Activated naive CD4-positive, alpha-beta T cell treated with anti-CD3 and anti-CD28 coated beads, Interleukin-2, amount 10 ng/mL, durations not matched to agents 7 days and 5 days (primary cell): ENCODE measurements around the gene NRF1.

Source experiments
- CTCF ChIA-PET: fragments of 350-600 bp; sonication (Branson Sonifier 250); formaldehyde crosslinking; loops from one replicate; lab custom pipeline; 2021; ENCODE audit warnings: antibody characterized with exemption; lab: Charles Lee
- DNase-seq: peaks from one replicate; pipeline ENCODE4 v3.0.0-alpha.2; 2020
- H3K27ac Mint-ChIP-seq: one replicate; pipeline ENCODE4 v1.8.0; 2021; ENCODE audit warnings: mild to moderate bottlenecking, moderate library complexity, mixed read lengths
- H3K27me3 Mint-ChIP-seq: one replicate; pipeline ENCODE4 v1.8.0; 2021; ENCODE audit warnings: mild to moderate bottlenecking, mixed read lengths
- H3K36me3 Mint-ChIP-seq: one replicate; pipeline ENCODE4 v1.8.0; 2021; ENCODE audit warnings: mixed read lengths
- H3K4me1 Mint-ChIP-seq: one replicate; pipeline ENCODE4 v1.8.0; 2021; ENCODE audit warnings: mixed read lengths
- H3K4me3 Mint-ChIP-seq: one replicate; pipeline ENCODE4 v1.8.0; 2021; ENCODE audit warnings: mild to moderate bottlenecking, moderate library complexity, mixed read lengths
- H3K9me3 Mint-ChIP-seq: one replicate; pipeline ENCODE4 v1.8.0; 2021; ENCODE audit warnings: mixed read lengths

The NRF1 gene

DNA sequence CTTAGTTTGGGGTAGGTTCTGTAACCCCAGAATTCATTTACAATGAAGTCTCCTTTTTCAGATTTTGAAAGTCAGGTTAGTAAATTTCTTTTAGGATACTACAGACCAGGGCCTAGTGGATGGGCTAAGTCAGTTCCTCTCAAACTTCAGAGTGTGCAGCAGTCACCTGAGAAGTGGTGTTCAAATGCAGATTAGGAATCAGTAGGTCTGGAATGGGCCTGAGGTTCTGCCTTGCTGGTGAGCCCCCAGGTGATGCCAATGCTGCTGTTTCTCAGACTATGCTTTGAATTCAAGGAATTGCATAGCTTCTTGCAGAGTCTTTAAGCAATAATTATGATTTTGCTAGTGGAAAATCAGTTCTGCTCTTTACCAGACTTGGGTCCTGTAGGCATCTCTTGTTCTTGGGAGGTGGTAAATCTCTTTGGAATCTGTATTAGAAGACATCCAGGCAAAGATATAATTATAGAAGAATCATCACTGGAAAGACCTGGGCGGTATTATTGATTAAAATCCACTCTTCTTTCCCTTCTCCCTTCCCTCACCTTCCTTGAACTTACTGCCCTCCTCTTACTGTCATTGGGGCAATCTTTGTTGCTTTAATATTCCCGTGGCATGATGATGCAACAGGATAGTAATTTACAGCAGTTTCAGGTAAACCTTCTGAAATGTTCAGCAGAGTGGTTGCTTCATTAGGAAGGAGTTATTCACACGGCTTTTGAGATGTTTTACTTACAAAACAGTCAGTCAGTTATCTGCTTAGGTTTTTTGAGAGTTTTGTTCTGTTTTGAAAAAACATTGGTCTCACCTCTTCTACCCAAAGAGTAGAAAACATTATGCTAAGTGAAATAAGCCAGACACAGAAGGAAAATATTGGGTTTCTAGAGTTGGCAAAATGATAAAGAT is 87.2 kb downstream of the NRF1 start:
- no peak for DNase-seq
- Mint-ChIP-seq H3K27ac (no peak overlapping the region), H3K27me3 (no peaks in the 10 kb centered on the region), H3K4me3 (no peak overlapping the region), H3K9me3 (no peaks in the 10 kb centered on the region), H3K4me1 (peaks cover 3% of the 10 kb centered on the region), H3K36me3 (peaks cover 13% of the 10 kb centered on the region)
- CTCF ChIA-PET: no interaction called here

DNA sequence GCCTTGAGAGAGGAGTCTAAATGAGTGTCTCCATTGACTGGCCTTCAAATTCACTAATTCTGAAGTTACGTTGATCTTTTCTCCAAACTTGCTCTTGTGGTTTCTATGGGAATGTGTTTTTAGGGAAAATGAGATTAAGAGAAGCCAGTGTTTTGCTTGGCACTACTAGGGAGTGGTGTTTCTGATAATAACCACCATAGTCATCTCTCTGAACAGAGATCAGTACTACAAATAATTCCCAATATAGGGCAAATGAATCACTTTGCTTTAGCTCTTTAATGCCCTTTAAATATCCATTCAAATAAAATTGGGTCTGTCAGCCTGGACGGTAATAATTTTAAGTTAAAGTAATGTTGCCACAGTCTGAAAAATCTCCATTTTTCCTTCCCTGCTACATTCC is 90.8 kb downstream of the NRF1 start:
- Mint-ChIP-seq H3K36me3 (peaks cover 16% of the 10 kb centered on the region), H3K4me3 (no peak overlapping the region), H3K27me3 (no peaks in the 10 kb centered on the region), H3K4me1 (peaks cover 6% of the 10 kb centered on the region), H3K27ac (no peak overlapping the region), H3K9me3 (no peaks in the 10 kb centered on the region)
- CTCF ChIA-PET: no interaction called here
- DNase-seq: no peak

GRCh38 chr7:129702761-129703338 is 91.3 kb downstream of the NRF1 start:
- no peaks in the 10 kb centered on the region for H3K9me3 Mint-ChIP-seq
- CTCF ChIA-PET: no interaction called here
- no peak overlapping the region for H3K4me3 Mint-ChIP-seq
- peaks cover 16% of the 10 kb centered on the region for H3K36me3 Mint-ChIP-seq
- H3K27ac Mint-ChIP-seq: no peak overlapping the region
- H3K4me1 Mint-ChIP-seq: peaks cover 12% of the 10 kb centered on the region
- DNase-seq: no peak
- H3K27me3 Mint-ChIP-seq: no peaks in the 10 kb centered on the region

DNA sequence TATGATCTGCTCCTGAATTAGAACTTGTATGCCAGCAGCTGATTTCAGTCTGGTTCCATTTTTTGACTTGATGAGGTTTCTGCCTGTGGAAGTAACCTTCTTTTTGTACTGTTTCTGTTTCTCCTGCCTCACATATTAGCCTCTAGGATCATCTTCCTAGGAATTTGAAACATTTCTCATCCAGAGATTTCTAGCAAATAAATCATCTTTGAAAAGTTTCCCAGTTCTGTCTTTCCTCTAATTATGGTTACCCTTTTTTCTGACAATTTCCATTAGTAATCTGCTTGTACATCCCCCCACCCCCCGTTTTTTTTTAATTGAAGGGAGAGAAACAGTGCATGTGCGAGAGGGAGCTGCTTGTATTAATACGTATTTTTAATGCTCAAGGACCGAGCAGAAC is 92.2 kb downstream of the NRF1 start:
- H3K4me1 Mint-ChIP-seq: peaks cover 21% of the 10 kb centered on the region

DNA sequence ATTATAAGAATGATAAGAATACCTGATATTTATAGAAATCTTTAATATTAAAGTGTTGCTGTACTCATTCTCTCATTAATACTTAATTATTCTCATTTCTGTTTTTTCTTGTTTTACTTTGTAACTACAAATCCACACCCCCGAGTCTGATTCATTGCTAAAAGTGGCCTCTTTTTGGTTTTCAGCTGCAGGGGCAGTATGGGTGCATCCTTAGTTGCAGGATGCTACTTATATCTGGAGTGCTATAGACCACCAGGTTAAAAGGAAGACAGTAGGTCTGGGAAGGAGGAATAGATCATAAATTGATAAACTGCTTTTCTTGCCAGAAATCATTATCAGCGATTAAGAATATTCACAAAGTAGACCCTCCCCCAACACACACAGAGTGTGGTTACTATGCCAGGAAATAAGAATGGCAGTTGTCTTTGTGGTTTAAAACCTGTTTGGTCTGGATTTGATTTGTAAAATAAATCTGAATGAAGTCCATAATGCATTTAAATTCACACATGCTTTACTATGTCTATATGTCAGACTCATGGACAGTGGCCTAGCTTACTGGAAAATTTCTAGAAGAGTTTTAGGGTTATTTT is 96.5 kb downstream of the NRF1 start:
- peaks cover 19% of the 10 kb centered on the region for H3K4me1 Mint-ChIP-seq
- H3K4me3 Mint-ChIP-seq: no peak overlapping the region
- H3K27me3 Mint-ChIP-seq: no peaks in the 10 kb centered on the region
- no peak overlapping the region for H3K27ac Mint-ChIP-seq
- peaks cover 38% of the 10 kb centered on the region for H3K36me3 Mint-ChIP-seq
- CTCF ChIA-PET: no interaction called here
- H3K9me3 Mint-ChIP-seq: no peaks in the 10 kb centered on the region
- DNase-seq: no peak

More for the DNA sequence above, 92.2 kb downstream of the NRF1 start:
- Mint-ChIP-seq H3K27ac (no peak overlapping the region), H3K36me3 (peaks cover 19% of the 10 kb centered on the region), H3K27me3 (no peaks in the 10 kb centered on the region), H3K9me3 (no peaks in the 10 kb centered on the region), H3K4me3 (no peak overlapping the region)
- no peak for DNase-seq
- CTCF ChIA-PET: no interaction called here

- H3K36me3 Mint-ChIP-seq: peaks cover 49% of the 10 kb centered on the region
- H3K4me1 Mint-ChIP-seq: peaks cover 3% of the 10 kb centered on the region
- no peak for DNase-seq
- CTCF ChIA-PET: interaction anchor here (0.7 to 1.2 kb wide), 2 partner anchors 9 to 35 kb away, joined by 3 read pairs; no protein-coding TSS in a partner anchor
- no peak overlapping the region for H3K4me3 Mint-ChIP-seq
- no peaks in the 10 kb centered on the region for H3K27me3 Mint-ChIP-seq
- H3K9me3 Mint-ChIP-seq: no peaks in the 10 kb centered on the region
- no peak overlapping the region for H3K27ac Mint-ChIP-seq
Observed at GRCh38 chr7:129713544-129713943, 102.0 kb downstream of the NRF1 start.

DNA sequence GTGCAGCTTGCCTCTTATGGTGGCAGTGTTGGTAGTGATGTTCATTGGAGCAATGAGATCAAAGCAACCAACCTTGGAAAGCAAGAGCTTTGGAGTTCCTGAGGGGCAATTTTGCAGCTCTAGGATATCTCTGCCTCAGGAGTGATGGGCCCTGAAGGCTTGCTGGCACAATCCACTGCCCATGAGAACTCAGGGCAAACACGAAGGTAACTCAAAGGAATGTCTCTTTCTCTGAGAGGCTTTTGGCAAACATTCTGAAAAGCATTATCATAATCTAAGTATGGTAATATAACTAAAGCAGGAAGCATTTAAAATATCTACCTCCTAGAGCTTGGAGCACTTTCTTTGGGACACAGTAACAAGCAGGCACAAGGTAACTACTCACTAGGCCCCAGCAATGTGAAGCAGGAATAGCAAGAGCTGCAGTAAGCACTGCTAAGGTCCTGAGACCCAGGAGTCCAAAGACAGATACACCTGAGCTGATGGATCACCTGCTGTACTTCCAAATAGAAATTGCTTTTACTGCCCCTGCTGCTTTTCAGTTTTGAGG is 103.1 kb downstream of the NRF1 start:
- no peak overlapping the region for H3K27ac Mint-ChIP-seq
- DNase-seq: no peak
- H3K4me3 Mint-ChIP-seq: no peak overlapping the region

GRCh38 chr7:129719980-129720732 is 108.6 kb downstream of the NRF1 start:
- peaks cover 6% of the 10 kb centered on the region for H3K4me1 Mint-ChIP-seq
- no peaks in the 10 kb centered on the region for H3K27me3 Mint-ChIP-seq
- H3K27ac Mint-ChIP-seq: no peak overlapping the region
- no peak for DNase-seq
- H3K4me3 Mint-ChIP-seq: no peak overlapping the region
- H3K9me3 Mint-ChIP-seq: no peaks in the 10 kb centered on the region
- H3K36me3 Mint-ChIP-seq: peaks cover 43% of the 10 kb centered on the region
- CTCF ChIA-PET: no interaction called here

More for the DNA sequence above, 103.1 kb downstream of the NRF1 start:
- Mint-ChIP-seq H3K4me1 (peaks cover 6% of the 10 kb centered on the region), H3K27me3 (no peaks in the 10 kb centered on the region), H3K9me3 (no peaks in the 10 kb centered on the region), H3K36me3 (peaks cover 48% of the 10 kb centered on the region)
- CTCF ChIA-PET: interaction anchor here (0.7 to 1.2 kb wide), 2 partner anchors 10 to 34 kb away, joined by 3 read pairs; no protein-coding TSS in a partner anchor

DNA sequence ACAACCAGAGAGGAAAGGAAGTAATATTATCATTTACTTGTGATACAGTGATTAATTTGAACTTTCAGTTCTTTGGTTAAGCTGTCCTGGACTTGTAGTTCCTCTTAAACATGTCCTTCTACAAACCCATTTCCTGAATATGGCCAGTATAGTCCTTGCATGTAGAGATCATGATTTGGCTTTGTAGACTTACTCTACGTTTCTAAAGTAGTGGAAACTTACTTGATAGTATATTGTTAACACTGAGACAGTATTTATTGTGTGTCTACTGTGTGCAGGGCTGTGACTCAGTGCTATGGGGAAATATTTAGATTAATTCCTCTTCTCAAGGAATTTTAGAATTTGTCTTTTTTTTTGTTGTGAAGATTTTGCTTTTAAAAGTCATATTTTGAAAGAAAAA is 109.5 kb downstream of the NRF1 start:
- CTCF ChIA-PET: interaction anchor here (0.7 kb wide), 1 partner anchor 11 kb away, joined by 3 read pairs; no protein-coding TSS in a partner anchor
- peaks cover 6% of the 10 kb centered on the region for H3K4me1 Mint-ChIP-seq
- peaks cover 44% of the 10 kb centered on the region for H3K36me3 Mint-ChIP-seq
- no peaks in the 10 kb centered on the region for H3K9me3 Mint-ChIP-seq
- no peaks in the 10 kb centered on the region for H3K27me3 Mint-ChIP-seq
- no peak overlapping the region for H3K4me3 Mint-ChIP-seq
- DNase-seq: no peak
- no peak overlapping the region for H3K27ac Mint-ChIP-seq

DNA sequence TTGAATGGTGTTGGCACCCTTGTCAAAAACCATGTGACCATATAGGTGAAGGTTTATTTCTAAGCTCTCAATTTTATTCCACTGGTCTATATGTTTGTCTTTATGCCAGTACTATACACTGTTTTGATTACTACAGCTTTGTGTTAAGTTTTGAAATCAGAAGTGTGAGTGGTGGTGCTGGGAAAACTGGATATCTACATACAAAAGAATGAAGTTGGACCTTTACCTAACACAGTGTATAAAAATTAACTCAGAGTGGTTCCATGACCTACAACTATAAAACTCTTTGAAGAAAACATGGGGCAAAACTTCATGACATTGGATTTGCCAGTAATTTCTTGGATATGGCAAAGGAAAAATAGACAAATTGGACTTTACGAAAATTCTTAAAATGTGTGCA is 112.2 kb downstream of the NRF1 start:
- Mint-ChIP-seq H3K27ac (no peak overlapping the region), H3K27me3 (no peaks in the 10 kb centered on the region), H3K4me1 (peaks cover 6% of the 10 kb centered on the region), H3K36me3 (peaks cover 41% of the 10 kb centered on the region), H3K4me3 (no peak overlapping the region), H3K9me3 (no peaks in the 10 kb centered on the region)
- no peak for DNase-seq
- CTCF ChIA-PET: no interaction called here

- Mint-ChIP-seq H3K4me1 (no peaks in the 10 kb centered on the region), H3K4me3 (no peak overlapping the region), H3K9me3 (no peaks in the 10 kb centered on the region), H3K27ac (no peak overlapping the region), H3K27me3 (no peaks in the 10 kb centered on the region), H3K36me3 (peaks cover 43% of the 10 kb centered on the region)
- no peak for DNase-seq
- CTCF ChIA-PET: no interaction called here
Observed at GRCh38 chr7:129724796-129725195, 113.3 kb downstream of the NRF1 start.

DNA sequence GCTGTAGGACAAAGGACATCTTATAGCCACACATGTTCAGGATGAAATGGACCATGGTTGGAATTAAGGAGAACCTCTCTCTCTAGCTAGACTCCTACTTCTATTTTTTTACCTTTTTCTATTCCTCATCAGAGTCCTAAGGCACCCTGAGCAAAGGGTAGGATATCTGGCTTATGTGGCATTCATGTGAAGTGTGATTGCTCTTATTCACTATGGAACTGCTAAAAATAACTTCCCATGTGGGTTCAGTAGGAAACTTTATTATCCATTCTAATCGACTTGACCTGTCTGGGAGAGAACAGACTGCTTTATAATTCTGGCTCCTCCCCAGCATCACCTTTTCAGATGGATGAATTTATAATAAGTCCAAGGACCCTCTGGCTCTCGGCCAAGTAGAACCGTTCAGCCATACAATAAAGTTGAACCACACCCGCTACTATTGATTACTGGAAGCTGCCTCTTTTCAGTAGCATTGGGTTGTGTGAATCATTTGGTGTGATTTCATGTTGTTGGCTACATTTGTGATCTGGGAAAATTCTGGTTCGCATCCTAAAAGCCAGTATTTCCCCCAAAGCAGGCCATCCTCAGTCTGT is 117.5 kb downstream of the NRF1 start:
- Mint-ChIP-seq H3K4me1 (no peaks in the 10 kb centered on the region), H3K27me3 (no peaks in the 10 kb centered on the region), H3K9me3 (no peaks in the 10 kb centered on the region), H3K36me3 (peaks cover 46% of the 10 kb centered on the region), H3K4me3 (no peak overlapping the region), H3K27ac (no peak overlapping the region)
- CTCF ChIA-PET: no interaction called here
- no peak for DNase-seq

DNA sequence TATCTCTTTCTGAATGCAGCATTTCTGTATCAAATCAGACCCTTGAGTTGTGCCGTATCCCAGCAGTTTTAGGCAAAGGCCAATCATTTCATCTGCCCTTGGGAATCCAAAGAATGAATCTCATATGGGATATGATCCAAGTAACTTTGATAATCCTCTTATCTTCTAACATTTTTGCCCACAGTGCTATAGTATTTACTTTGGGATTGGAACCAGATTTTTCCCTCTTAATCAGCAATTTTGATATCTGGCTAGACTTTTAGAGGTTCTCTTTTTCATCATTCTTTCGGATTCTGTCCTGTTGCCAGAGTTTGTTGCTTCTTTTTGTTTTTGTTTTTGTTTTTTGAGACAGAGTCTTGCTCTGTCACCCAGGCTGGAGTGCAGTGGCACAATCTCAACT is 118.0 kb downstream of the NRF1 start:
- Mint-ChIP-seq H3K36me3 (peaks cover 42% of the 10 kb centered on the region), H3K9me3 (no peaks in the 10 kb centered on the region), H3K4me1 (no peaks in the 10 kb centered on the region), H3K4me3 (no peak overlapping the region), H3K27me3 (no peaks in the 10 kb centered on the region), H3K27ac (no peak overlapping the region)
- CTCF ChIA-PET: no interaction called here
- no peak for DNase-seq
